ENCODE results near the gene STAT4. TPM values are rescaled to one million over a fixed set of nuclear protein-coding genes. Genes with fewer than 3 reads are reported as not detected.

STAT4 gene
- total RNA-seq, 2 donors from 2014 or later: 38.0 to 51.7 TPM

GRCh38 chr2:191023235-191023679 is 127.5 kb downstream of the STAT4 start:
- Mint-ChIP-seq H3K27me3 (no peaks in the 10 kb centered on the region), H3K36me3 (ENCODE audit: low read depth) (peaks cover 7% of the 10 kb centered on the region), H3K4me1 (peaks cover 24% of the 10 kb centered on the region), H3K4me3 (no peak overlapping the region), H3K27ac (no peak overlapping the region), H3K9me3 (no peaks in the 10 kb centered on the region)
- ATAC-seq (replicated peaks): peak; percentile 21

- H3K4me1 Mint-ChIP-seq: peaks cover 18% of the 10 kb centered on the region
- no peaks in the 10 kb centered on the region for H3K27me3 Mint-ChIP-seq
- peaks cover under 1% of the 10 kb centered on the region for H3K9me3 Mint-ChIP-seq
- H3K27ac Mint-ChIP-seq: no peak overlapping the region
- no peak overlapping the region for H3K4me3 Mint-ChIP-seq
- H3K36me3 Mint-ChIP-seq (ENCODE audit: low read depth): no peaks in the 10 kb centered on the region
- ATAC-seq (replicated peaks): peak; percentile 54
These were observed 129.9 kb downstream of the STAT4 start for GRCh38 chr2:191020742-191021381.

GRCh38 chr2:191020221-191020741 is 130.5 kb downstream of the STAT4 start:
- Mint-ChIP-seq H3K27me3 (no peaks in the 10 kb centered on the region), H3K4me1 (peaks cover 15% of the 10 kb centered on the region), H3K9me3 (peaks cover 5% of the 10 kb centered on the region), H3K36me3 (ENCODE audit: low read depth) (no peaks in the 10 kb centered on the region), H3K4me3 (no peak overlapping the region), H3K27ac (no peak overlapping the region)
- ATAC-seq (replicated peaks): peak; percentile 67

- ATAC-seq (replicated peaks): no peak
- Mint-ChIP-seq H3K4me3 (no peak overlapping the region), H3K9me3 (peaks cover 8% of the 10 kb centered on the region), H3K27me3 (no peaks in the 10 kb centered on the region), H3K27ac (peak overlapping the region; percentile 72), H3K36me3 (ENCODE audit: low read depth) (no peaks in the 10 kb centered on the region), H3K4me1 (peaks cover 11% of the 10 kb centered on the region)
These were observed 131.4 kb downstream of the STAT4 start for GRCh38 chr2:191019376-191019775.

DNA sequence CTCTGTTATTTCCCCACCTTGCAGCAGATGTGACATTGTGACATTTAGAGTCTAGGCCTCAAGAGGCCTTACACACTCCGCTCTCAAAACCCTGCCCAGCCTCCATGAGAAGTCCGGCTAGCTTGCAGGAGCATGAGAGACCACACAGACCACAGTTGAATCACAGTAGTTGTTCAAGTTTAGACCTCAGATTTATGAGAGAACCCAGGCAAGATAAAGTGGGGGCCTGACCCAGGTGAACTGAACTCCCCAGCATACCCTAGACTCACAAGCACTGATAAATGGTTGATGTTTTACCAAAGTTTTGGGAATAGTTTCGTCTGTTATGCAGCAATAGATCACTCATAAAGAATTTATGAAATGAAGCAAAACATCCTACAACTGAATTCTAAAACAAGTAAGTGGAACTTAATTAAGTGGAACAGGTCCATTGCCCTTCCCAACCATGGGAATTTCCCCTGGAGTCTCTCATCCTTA is 132.1 kb downstream of the STAT4 start:
- Mint-ChIP-seq H3K27ac (peak overlapping the region; percentile 72), H3K36me3 (ENCODE audit: low read depth) (no peaks in the 10 kb centered on the region)

DNA sequence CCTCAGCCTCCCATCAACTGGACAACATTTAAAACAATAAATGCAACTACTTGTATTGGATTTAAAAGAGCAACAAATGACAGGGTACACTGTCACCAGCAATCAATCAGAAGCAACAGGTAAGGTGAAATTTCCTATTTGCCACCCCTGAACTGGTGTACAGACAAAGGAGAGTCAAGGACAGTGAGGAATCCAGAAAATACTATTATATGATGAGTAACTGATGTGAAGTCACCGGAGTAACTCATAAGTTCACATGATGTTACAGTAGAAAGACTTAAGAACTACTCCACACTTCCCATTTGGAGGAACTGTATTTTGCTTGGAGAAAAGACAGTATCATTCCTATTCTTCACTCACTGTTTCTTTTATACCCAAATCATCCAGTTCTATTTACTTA is 132.7 kb downstream of the STAT4 start:
- Mint-ChIP-seq H3K36me3 (ENCODE audit: low read depth) (no peaks in the 10 kb centered on the region), H3K27ac (peak overlapping the region; percentile 72), H3K4me3 (no peak overlapping the region), H3K27me3 (no peaks in the 10 kb centered on the region), H3K9me3 (peaks cover 8% of the 10 kb centered on the region), H3K4me1 (peaks cover 11% of the 10 kb centered on the region)
- no peak for ATAC-seq (replicated peaks)

More for the DNA sequence above, 132.1 kb downstream of the STAT4 start:
- Mint-ChIP-seq H3K27me3 (no peaks in the 10 kb centered on the region), H3K9me3 (peaks cover 8% of the 10 kb centered on the region), H3K4me1 (peaks cover 11% of the 10 kb centered on the region), H3K4me3 (no peak overlapping the region)
- peak; percentile 5 for ATAC-seq (replicated peaks)

DNA sequence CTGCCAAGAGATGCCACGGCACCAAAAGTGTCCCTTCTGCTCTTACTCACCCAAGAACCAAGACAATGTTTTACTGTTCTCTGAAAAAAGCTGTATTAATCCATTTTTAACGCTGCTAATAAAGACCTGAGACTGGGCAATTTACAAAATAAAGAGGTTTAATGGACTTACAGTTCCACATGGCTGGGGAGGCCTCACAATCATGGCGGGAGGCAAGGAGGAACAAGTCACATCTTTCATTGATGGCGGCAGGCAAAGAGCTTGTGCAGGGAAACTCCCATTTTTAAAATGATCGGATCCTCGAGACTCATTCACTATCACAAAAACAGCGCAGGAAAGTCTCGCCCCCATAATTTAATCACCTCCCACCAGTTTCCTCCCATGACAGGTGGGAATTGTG is 135.0 kb downstream of the STAT4 start:
- no peaks in the 10 kb centered on the region for H3K27me3 Mint-ChIP-seq
- H3K27ac Mint-ChIP-seq: no peak overlapping the region
- no peaks in the 10 kb centered on the region for H3K36me3 Mint-ChIP-seq (ENCODE audit: low read depth)
- peaks cover 11% of the 10 kb centered on the region for H3K4me1 Mint-ChIP-seq
- no peak overlapping the region for H3K4me3 Mint-ChIP-seq
- ATAC-seq (replicated peaks): no peak
- H3K9me3 Mint-ChIP-seq: peaks cover 8% of the 10 kb centered on the region

DNA sequence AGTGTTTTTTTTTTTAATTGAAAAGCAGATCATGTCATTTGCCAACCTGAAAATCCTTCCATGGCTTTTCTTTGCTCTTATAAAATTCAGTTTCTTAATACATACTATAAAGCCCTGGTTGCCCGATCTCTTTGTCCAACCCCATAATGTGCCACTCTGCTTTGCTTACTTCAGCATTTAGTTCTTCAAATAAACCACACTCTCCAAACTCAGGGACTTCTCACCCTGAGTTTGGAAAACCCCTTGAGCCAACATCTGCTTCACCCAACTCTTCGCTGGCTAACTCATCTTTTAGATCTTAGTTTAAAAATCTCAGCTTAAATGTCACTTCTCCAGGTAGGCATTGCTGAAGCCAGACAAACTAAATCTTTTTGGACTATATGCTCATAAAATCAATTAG is 135.6 kb downstream of the STAT4 start:
- H3K4me3 Mint-ChIP-seq: no peak overlapping the region
- no peak overlapping the region for H3K27ac Mint-ChIP-seq
- peak; percentile 15 for ATAC-seq (replicated peaks)
- H3K9me3 Mint-ChIP-seq: peaks cover 8% of the 10 kb centered on the region
- H3K27me3 Mint-ChIP-seq: no peaks in the 10 kb centered on the region
- H3K4me1 Mint-ChIP-seq: peaks cover 13% of the 10 kb centered on the region
- no peaks in the 10 kb centered on the region for H3K36me3 Mint-ChIP-seq (ENCODE audit: low read depth)

- ATAC-seq (replicated peaks): peak; percentile 8
- no peak overlapping the region for H3K4me3 Mint-ChIP-seq
- no peak overlapping the region for H3K27ac Mint-ChIP-seq
- H3K27me3 Mint-ChIP-seq: no peaks in the 10 kb centered on the region
- H3K36me3 Mint-ChIP-seq (ENCODE audit: low read depth): no peaks in the 10 kb centered on the region
- H3K9me3 Mint-ChIP-seq: peaks cover 8% of the 10 kb centered on the region
- peaks cover 18% of the 10 kb centered on the region for H3K4me1 Mint-ChIP-seq
These were observed 136.2 kb downstream of the STAT4 start for GRCh38 chr2:191014653-191015020.

- Mint-ChIP-seq H3K4me3 (no peak within 1 kb of the TSS), H3K4me1 (peaks cover 15% of the 10 kb centered on the region), H3K9me3 (peaks cover 8% of the 10 kb centered on the region), H3K36me3 (ENCODE audit: low read depth) (no peaks in the 10 kb centered on the region), H3K27ac (no peak within 1 kb of the TSS), H3K27me3 (no peaks in the 10 kb centered on the region)
- peak; percentile 81 for ATAC-seq (replicated peaks)
These were observed 136.7 kb downstream of the STAT4 start, which contains the start of gene STAT1 for GRCh38 chr2:191013932-191014652. Gene STAT1 (minus strand): TSS chr2:191014171. CDS start chr2:191010003, 4,168 bp downstream.

DNA sequence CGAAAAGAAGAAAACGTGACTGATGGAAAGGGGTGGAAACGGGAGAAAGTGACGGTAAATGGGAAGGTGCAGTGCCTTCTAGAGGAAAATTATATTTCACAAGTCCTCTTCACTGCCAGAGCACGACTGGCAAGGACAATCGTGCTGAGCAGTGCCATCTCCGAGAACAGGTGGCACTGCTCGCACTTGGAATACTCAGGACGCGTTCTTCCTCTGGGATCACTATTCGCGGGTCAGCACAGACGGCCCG is 137.2 kb downstream of the STAT4 start:
- H3K4me3 Mint-ChIP-seq: no peak overlapping the region
- no peaks in the 10 kb centered on the region for H3K36me3 Mint-ChIP-seq (ENCODE audit: low read depth)
- peaks cover 8% of the 10 kb centered on the region for H3K9me3 Mint-ChIP-seq
- H3K4me1 Mint-ChIP-seq: peaks cover 10% of the 10 kb centered on the region
- H3K27me3 Mint-ChIP-seq: no peaks in the 10 kb centered on the region
- no peak overlapping the region for H3K27ac Mint-ChIP-seq
- ATAC-seq (replicated peaks): no peak

DNA sequence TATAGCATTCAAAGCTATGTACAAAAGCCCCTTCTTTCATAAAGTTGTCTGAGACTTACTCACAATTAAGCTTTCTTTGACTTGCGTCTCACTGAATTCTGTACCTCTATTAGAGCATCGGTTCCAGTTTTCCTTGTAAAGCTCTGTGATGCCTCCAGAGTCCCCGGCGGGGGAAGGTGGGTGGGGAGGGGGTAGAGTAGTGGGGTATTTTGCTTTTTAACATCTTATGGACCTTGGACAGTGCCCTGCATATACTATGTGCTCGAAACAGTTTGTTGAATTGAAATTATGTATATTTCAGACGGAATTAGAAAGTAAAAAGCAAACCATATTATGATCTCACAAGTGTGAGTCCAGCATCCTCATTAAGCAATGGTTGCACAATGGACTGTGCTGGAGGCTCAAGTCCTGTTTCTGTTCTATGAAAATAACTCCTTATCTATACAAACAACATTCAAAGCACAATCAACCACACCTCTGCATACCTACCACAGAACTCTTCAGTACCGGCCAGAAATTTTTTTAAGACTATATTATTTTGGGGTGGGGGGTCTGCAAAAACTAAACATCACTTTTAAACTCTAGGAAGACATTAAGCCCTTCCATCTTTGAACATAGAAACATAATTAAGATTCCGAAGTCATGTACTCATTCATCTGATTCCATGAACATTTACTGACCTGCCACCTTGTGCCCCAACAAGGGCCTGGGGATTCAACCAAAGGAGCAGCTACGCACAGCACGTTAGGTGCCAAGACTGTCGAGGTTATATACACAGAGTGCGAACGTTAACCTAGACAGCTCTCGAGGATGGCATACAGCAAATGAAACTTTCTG is 137.7 kb downstream of the STAT4 start:
- Mint-ChIP-seq H3K4me1 (peaks cover 7% of the 10 kb centered on the region), H3K4me3 (no peak overlapping the region), H3K27me3 (no peaks in the 10 kb centered on the region), H3K27ac (no peak overlapping the region), H3K36me3 (ENCODE audit: low read depth) (no peaks in the 10 kb centered on the region), H3K9me3 (peaks cover 8% of the 10 kb centered on the region)
- peak; percentile 24 for ATAC-seq (replicated peaks)

- peaks cover 8% of the 10 kb centered on the region for H3K9me3 Mint-ChIP-seq
- ATAC-seq (replicated peaks): no peak
- no peaks in the 10 kb centered on the region for H3K36me3 Mint-ChIP-seq (ENCODE audit: low read depth)
- H3K4me1 Mint-ChIP-seq: peaks cover 7% of the 10 kb centered on the region
- H3K27me3 Mint-ChIP-seq: no peaks in the 10 kb centered on the region
- H3K4me3 Mint-ChIP-seq: no peak overlapping the region
- no peak overlapping the region for H3K27ac Mint-ChIP-seq
These were observed 138.4 kb downstream of the STAT4 start for GRCh38 chr2:191012346-191012745.

All from activated T-helper 17 cell treated with anti-CD3 and anti-CD28 coated beads, Interleukin-2, amount 50 U/mL, for 72 hours (primary cell).